CD4-positive, alpha-beta T cell treated with Interleukin-10 for 1 hour (primary cell): Measurements from ENCODE around the gene TRAPPC13.
"Not testable (repeated sequence)": the region's sequence is repeated elsewhere in the genome, so short reads cannot be mapped to it uniquely, and the experiment has no call there.

ENCODE experiments used
- DNase-seq: peaks from one replicate; pipeline ENCODE4 v3.0.0-alpha.2; 2020

Gene TRAPPC13

GRCh38 chr5:65624571-65625555 is at the start of gene TRAPPC13, which contains the start of gene SHLD3:
TRAPPC13 (plus strand) TSS chr5:65625027; CDS start chr5:65625061, 34 bp downstream.
SHLD3 (plus strand) TSS chr5:65625027; CDS start chr5:65629588, 4,561 bp downstream.
- peak; percentile 92 for DNase-seq

- no peak for DNase-seq
Measured at GRCh38 chr5:65577141-65577540, 47.7 kb upstream of the TRAPPC13 start.

- no peak for DNase-seq
Measured at GRCh38 chr5:65588694-65589093, 36.1 kb upstream of the TRAPPC13 start.

- DNase-seq, result not testable (repeated sequence)
Measured at GRCh38 chr5:65601761-65602160, 23.1 kb upstream of the TRAPPC13 start.

- DNase-seq, result no peak
Measured at GRCh38 chr5:65611524-65611923, 13.3 kb upstream of the TRAPPC13 start.

GRCh38 chr5:65612298-65612907 is 12.4 kb upstream of the TRAPPC13 start:
- DNase-seq, result no peak

GRCh38 chr5:65620021-65620420 is 4.8 kb upstream of the TRAPPC13 start:
- DNase-seq, result no peak

- not testable (repeated sequence) for DNase-seq
Measured at GRCh38 chr5:65621961-65622360, 2.9 kb upstream of the TRAPPC13 start.

- DNase-seq, result no peak
Measured at GRCh38 chr5:65623482-65623881, 1.3 kb upstream of the TRAPPC13 start.

- DNase-seq, result peak; percentile 93
Measured at GRCh38 chr5:65624025-65624570, 729 bp upstream of the TRAPPC13 start, which contains the start of gene TRIM23. TRIM23 (minus strand) TSS chr5:65624333; CDS start chr5:65624274, 59 bp downstream.

GRCh38 chr5:65625743-65626142 is 916 bp downstream of the TRAPPC13 start:
- no peak for DNase-seq

- DNase-seq, result no peak
Measured at GRCh38 chr5:65630981-65631380, 6.2 kb downstream of the TRAPPC13 start.

GRCh38 chr5:65640240-65640639 is 15.4 kb downstream of the TRAPPC13 start:
- no peak for DNase-seq

- DNase-seq, result no peak
Measured at GRCh38 chr5:65646938-65647337, 22.1 kb downstream of the TRAPPC13 start.

- DNase-seq, result no peak
Measured at GRCh38 chr5:65647941-65648340, 23.1 kb downstream of the TRAPPC13 start.

GRCh38 chr5:65651144-65651543 is 26.3 kb downstream of the TRAPPC13 start:
- DNase-seq, result no peak

- DNase-seq, result no peak
Measured at GRCh38 chr5:65654713-65655112, 29.9 kb downstream of the TRAPPC13 start.

GRCh38 chr5:65663804-65664521 is 39.1 kb downstream of the TRAPPC13 start:
- DNase-seq, result no peak

- no peak for DNase-seq
Measured at GRCh38 chr5:65668696-65669095, 43.9 kb downstream of the TRAPPC13 start.

GRCh38 chr5:65672796-65673195 is 48.0 kb downstream of the TRAPPC13 start:
- DNase-seq, result no peak

GRCh38 chr5:65674749-65675148 is 49.9 kb downstream of the TRAPPC13 start:
- no peak for DNase-seq

- not testable (repeated sequence) for DNase-seq
Measured at GRCh38 chr5:65676056-65676455, 51.2 kb downstream of the TRAPPC13 start.

- DNase-seq, result no peak
Measured at GRCh38 chr5:65682148-65682547, 57.3 kb downstream of the TRAPPC13 start.
